ENCODE data around the gene MYLK. TPM values are rescaled to one million over a fixed set of nuclear protein-coding genes. Genes with fewer than 3 reads are reported as not detected.
"Not testable (repeated sequence)": the region's sequence is repeated elsewhere in the genome, so short reads cannot be mapped to it uniquely, and the experiment has no call there.

MYLK gene, protein sequence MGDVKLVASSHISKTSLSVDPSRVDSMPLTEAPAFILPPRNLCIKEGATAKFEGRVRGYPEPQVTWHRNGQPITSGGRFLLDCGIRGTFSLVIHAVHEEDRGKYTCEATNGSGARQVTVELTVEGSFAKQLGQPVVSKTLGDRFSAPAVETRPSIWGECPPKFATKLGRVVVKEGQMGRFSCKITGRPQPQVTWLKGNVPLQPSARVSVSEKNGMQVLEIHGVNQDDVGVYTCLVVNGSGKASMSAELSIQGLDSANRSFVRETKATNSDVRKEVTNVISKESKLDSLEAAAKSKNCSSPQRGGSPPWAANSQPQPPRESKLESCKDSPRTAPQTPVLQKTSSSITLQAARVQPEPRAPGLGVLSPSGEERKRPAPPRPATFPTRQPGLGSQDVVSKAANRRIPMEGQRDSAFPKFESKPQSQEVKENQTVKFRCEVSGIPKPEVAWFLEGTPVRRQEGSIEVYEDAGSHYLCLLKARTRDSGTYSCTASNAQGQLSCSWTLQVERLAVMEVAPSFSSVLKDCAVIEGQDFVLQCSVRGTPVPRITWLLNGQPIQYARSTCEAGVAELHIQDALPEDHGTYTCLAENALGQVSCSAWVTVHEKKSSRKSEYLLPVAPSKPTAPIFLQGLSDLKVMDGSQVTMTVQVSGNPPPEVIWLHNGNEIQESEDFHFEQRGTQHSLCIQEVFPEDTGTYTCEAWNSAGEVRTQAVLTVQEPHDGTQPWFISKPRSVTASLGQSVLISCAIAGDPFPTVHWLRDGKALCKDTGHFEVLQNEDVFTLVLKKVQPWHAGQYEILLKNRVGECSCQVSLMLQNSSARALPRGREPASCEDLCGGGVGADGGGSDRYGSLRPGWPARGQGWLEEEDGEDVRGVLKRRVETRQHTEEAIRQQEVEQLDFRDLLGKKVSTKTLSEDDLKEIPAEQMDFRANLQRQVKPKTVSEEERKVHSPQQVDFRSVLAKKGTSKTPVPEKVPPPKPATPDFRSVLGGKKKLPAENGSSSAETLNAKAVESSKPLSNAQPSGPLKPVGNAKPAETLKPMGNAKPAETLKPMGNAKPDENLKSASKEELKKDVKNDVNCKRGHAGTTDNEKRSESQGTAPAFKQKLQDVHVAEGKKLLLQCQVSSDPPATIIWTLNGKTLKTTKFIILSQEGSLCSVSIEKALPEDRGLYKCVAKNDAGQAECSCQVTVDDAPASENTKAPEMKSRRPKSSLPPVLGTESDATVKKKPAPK (N-terminal part only)
- polyA plus RNA-seq (2012; ENCODE audit: insufficient read depth, insufficient read length), result 5.2 TPM

DNA sequence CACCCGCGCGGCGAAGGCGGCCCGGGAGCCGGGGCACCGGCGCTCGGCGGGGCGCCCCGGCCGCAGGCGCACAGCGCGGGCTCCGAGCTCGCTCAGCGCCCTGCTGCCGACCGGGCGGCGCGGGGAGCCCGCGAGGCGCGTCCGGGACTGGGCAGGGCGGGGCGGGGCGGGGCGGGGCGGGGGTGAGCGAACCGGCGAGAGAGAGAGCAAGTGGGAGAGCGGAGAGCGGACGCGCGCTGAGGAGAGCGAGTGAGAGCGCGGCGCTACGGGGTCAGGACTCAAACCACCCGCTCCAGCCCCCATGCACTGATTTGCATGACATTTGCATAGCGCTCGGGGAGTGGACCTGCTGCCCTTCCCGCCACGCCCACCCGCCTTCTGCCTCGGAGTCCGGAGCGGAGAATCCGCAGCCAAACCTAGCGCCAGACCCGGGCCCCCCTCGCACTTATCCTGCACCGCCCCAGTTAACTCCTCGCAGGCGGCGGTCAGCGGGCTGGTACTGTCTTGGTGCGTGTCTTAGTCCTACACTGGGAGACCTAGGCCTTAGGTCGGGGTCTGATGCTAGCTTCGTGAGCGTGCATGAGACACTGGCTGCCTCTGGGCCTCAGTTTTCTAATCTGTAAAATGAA is at the start of gene MYLK:
Gene MYLK (minus strand): TSS at position 130 of the 629 bp plus-strand sequence. CDS start 90,491 bp downstream, outside the sequence.
- peak; percentile 79 for DNase-seq (ENCODE audit: low read depth, low spot score)
- H3K4me3 ChIP-seq (ENCODE audit: low read length), result peak within 1 kb of the TSS; percentile 53

DNA sequence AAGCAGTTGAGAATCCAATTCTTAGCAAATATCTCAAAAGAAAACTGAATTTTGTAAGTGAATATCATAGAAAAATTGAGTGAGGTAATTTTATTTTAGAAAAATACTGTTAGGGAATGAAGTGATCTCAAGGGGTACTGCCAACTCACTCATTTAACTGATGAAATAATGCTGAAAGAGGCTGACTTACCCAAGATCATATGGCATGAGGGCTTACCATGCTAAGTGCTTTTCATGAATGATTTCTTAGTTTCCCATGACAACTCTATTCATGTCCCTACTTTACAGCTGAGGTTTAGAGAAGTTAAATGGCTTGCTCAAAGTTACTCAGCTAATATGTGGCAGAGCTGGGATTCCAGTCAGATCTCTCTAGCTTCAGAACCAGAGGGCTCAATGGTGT is 46.3 kb upstream of the MYLK start:
- H3K4me3 ChIP-seq (ENCODE audit: low read length), result no peak overlapping the region
- DNase-seq (ENCODE audit: low read depth, low spot score), result no peak

DNA sequence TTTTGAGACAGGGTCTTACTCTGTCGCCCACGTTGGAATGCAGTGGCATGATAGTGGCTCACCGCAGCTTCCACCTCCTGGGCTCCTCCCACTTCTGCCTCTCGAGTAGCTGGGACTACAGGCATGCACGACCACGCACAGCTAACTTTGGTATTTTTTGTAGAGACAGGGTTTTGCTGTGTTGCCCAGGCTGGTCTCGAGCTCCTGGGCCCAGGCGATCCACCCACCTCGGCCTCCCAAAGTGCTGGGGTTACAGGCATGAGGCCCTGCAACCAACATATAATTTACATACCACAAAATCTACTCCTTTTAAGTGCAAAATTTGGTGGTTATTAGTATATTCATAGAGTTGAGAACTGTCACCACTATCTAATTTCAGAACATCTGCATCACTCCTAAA is 45.2 kb upstream of the MYLK start:
- H3K4me3 ChIP-seq (ENCODE audit: low read length), result no peak overlapping the region
- no peak for DNase-seq (ENCODE audit: low read depth, low spot score)

DNA sequence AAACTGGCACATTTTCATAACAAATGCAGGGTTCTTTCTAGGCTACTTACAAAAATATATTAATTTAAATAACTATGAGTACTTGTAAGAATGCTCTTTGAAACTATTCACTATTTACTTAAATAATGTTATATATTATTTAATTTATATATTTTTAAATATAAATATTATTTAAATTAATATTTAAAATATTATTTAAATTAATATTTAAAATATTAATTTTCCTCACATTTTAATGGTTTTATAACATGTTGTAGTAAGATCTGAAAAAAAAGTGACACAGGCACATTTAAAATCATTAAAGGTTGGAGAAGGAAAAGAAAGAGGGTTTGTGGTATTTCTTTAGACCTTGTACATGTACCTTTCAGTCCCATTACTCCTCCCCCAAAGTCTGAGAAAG is 42.3 kb upstream of the MYLK start:
- DNase-seq (ENCODE audit: low read depth, low spot score), result no peak

DNA sequence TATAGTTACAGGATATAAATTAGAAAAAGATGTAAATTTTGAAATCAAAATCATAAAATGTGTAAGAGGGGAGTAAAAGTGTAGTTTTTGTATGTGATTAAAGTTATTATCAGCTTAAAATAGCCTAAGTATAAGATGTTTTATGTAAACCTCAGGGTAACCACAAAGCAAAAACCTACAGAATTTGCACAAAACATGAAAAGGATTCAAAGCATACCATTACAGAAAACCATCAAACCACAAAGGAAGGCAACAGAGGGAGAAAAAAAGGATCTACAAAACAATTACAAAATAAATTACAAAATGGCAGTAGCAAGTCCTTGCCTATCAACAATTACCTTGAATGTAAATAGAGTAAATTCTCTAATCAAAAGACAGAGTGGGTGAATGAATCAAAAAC is 36.7 kb upstream of the MYLK start:
- peak; percentile 66 for DNase-seq (ENCODE audit: low read depth, low spot score)
- H3K4me3 ChIP-seq (ENCODE audit: low read length), result no peak overlapping the region

More for the DNA sequence above, 42.3 kb upstream of the MYLK start:
- H3K4me3 ChIP-seq (ENCODE audit: low read length), result no peak overlapping the region

DNA sequence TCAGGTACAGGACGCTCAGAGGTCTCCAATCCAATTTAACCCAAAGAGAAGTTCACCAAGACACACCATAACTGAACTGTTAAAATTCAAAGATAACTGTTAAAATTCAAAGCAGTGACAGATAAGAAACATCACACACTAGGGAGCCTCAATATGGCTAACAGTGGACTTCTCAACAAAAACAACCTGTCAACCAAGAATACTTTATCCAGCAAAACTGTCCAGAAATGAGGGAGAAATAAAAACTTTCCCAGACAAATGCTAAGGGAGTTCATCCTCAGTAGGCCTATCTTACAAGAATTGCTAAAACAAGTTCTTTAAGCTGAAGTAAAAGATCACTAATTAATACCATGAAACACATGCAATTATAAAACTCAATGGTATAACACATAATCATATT is 36.3 kb upstream of the MYLK start:
- DNase-seq (ENCODE audit: low read depth, low spot score), result no peak

DNA sequence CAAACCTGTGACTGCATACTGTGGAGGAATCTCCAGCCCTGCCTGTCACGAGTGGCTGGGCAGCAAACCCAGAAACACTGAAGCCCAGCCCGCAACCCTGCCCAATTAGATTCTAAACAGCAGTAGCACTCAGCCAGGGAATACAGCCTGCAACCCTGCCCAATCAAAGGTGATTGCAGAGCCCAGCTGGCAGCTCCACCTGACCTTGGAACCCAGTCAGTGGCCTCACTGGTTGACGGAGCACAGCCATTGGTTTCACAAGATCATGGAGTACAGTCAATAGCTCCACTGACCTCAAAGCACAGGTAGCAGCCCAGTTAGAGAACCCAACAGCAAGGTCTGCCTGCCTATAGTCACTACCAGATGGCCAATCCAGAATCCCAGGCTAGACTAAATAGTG is 35.2 kb upstream of the MYLK start:
- H3K4me3 ChIP-seq (ENCODE audit: low read length), result no peak overlapping the region
- no peak for DNase-seq (ENCODE audit: low read depth, low spot score)

More for the DNA sequence above, 36.3 kb upstream of the MYLK start:
- H3K4me3 ChIP-seq (ENCODE audit: low read length), result no peak overlapping the region

DNA sequence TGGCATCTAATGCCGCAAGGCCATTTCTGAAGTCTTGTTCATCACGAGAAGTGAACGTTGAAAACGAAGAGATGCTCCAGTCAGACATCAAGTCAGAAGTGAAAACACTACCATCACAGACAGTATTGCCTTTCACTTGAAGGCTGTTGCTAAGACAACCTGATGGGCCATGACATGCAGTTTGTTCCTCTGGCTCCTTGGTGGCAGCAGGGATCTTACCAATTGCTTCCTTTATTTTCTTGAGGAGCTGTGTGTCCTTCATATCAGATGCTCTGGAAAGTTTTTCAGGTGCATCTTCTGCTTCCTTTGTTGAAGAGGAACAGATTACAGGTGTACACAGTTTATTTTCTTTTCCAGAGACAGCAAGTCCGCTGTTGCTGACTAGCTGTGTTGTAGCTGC is 30.7 kb upstream of the MYLK start:
- no peak for DNase-seq (ENCODE audit: low read depth, low spot score)
- H3K4me3 ChIP-seq (ENCODE audit: low read length), result no peak overlapping the region

DNA sequence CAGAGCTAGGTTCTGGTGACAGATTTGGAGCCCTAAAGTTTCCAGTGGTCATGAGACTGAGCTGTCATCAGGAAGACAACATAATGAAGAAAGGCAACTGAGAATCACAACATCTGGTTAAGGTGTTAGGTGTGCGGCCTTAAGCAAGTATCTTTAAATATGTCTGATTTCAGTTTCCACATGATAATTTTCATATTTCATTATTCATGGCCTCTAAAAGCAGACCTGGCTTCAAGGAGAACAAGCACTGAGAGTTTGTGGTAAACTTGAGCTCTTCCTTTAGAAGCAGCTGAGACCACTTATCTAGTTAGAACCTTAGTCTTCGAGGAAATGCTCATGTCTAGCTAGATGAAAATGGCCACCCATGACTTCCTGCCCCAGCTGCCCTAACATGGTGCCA is 25.7 kb upstream of the MYLK start:
- H3K4me3 ChIP-seq (ENCODE audit: low read length), result no peak overlapping the region
- DNase-seq (ENCODE audit: low read depth, low spot score), result no peak

DNA sequence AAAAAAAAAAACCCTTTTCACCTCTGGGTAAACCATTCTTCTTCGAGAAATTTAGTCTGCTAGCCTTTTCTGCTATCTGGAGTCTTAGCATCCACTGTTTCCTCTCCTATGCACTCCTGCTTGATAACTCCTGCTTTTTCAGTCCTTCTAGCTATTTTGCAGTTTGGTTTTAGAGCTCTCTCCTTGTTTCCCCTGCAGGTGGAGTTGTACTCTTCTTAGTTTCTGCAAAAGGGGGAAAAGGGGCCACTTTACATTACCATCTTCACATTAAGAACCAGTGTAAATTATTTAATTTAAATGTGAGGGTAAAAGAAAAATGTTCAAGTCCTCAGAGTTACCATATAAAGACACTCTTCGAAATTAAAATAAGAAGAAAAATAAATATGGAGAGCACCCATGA is 23.6 kb upstream of the MYLK start:
- no peak overlapping the region for H3K4me3 ChIP-seq (ENCODE audit: low read length)
- no peak for DNase-seq (ENCODE audit: low read depth, low spot score)

DNA sequence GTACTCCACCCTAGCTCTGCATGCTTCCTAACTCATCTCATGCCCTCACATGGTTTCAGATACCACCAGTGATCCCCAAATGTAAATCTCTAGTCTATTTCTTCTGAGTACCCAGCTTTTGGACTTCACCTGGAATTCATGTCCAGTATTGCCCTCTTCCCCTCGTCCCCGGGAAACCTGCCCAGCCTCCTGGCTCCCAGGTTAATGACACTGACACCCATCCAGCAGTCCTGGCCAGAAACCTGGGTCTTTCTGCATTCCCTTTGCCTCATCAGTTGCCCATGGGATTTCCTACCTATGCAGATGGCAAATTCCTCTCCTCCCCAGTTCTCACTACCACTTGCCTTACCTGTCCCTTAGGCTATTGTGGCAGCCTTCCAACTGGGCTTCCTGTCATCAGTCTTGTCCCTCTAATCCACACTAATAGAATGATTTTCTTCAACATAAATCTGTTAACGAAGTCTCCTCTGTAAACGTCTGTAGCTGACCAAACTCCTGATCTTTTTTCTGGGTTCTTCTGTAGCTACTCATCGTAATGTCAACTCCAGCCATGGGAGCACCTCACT is 15.3 kb upstream of the MYLK start:
- no peak for DNase-seq (ENCODE audit: low read depth, low spot score)
- no peak overlapping the region for H3K4me3 ChIP-seq (ENCODE audit: low read length)

DNA sequence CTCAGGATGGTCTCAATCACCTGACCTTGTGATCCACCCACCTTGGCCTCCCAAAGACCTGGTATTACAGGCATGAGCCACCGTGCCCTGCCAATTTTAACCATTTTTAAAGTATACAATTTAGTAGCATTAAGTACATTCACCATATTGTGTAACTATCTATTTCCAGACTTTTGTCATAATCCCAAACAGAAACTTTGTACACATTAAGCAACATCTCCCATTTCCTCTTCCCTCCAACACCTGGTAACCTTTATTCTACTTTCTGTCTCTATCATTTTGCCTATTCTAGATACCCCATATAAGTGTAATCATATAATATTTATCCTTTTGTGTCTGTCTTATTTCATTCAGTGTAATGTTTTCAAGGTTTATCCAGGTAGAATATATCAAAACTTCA is 8.9 kb upstream of the MYLK start:
- DNase-seq (ENCODE audit: low read depth, low spot score), result no peak
- no peak overlapping the region for H3K4me3 ChIP-seq (ENCODE audit: low read length)

DNA sequence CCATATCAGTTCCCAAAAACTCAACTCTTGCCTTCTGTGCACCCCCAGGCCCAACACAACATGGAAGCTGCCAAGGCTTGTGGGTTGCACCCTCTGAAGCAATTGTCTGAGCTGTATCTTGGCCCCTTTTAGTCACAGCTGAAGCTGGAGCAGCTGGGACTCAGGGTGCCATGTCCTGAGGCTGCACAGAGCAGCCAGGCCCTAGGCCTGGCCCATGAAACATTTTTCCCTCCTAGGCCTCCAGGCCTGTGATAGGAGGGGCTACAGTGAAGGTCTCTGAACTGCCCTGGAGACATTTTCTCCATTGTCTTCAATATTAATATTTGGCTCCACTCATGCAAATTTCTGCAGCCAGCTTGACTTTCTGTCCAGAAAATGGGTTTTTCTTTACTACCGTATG is 8.1 kb upstream of the MYLK start:
- H3K4me3 ChIP-seq (ENCODE audit: low read length), result no peak overlapping the region
- DNase-seq (ENCODE audit: low read depth, low spot score), result no peak

DNA sequence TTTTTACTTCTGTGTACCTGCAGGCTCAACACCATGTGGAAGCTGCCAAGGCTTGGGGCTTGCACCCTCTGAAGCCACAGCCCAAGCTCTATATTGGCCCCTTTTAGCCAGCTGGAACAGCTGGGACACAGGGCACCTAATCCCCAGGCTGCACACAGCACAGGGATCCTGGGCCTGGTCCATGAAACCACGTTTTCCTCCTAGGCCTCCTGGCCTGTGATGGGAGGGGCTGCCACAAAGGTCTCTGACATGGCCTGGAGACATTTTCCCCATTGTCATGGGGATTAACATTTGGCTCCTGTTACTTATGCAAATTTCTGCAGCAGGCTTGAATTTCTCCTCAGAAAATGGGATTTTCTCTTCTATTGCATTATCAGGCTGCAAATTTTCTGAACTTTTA is 6.9 kb upstream of the MYLK start:
- H3K4me3 ChIP-seq (ENCODE audit: low read length); DNase-seq (ENCODE audit: low read depth, low spot score): not testable (repeated sequence)

DNA sequence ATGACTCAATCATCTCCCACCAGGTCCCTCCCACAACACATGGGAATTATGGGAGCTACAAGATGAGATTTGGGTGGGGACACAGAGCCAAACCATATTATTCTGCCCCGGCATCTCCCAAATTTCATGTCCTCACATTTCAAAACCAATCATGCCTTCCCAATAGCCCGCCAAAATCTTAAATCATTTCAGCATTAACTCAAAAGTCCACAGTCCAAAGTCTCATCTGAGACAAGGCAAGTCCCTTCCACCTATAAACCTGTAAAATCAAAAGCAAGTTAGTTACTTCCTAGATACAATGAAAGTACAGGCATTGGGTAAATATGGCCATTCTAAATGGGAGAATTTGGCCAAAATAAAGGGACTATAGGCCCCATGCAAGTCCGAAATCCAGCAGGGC is 6.0 kb upstream of the MYLK start:
- not testable (repeated sequence) for H3K4me3 ChIP-seq (ENCODE audit: low read length); DNase-seq (ENCODE audit: low read depth, low spot score)

DNA sequence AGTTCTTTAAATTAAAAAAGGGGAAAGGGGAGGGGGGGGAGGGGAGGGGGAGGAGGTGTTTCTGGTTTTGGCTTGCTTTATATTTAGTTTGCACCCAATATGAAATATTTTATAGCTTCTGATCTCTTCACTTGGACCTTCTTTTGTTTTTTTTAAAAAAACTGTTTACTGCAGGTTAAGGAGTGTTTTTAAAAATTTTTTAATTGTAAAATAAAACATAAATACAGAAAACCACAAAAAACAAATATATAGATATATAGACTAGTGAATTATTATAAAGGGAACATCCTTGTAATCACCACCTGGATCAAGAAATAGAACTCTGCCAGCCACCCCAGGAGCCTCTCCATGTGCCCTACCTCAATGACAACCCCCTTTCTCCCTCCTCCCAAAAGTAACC is 861 bp upstream of the MYLK start:
- DNase-seq (ENCODE audit: low read depth, low spot score), result no peak
- H3K4me3 ChIP-seq (ENCODE audit: low read length), result peak overlapping the region; percentile 53

DNA sequence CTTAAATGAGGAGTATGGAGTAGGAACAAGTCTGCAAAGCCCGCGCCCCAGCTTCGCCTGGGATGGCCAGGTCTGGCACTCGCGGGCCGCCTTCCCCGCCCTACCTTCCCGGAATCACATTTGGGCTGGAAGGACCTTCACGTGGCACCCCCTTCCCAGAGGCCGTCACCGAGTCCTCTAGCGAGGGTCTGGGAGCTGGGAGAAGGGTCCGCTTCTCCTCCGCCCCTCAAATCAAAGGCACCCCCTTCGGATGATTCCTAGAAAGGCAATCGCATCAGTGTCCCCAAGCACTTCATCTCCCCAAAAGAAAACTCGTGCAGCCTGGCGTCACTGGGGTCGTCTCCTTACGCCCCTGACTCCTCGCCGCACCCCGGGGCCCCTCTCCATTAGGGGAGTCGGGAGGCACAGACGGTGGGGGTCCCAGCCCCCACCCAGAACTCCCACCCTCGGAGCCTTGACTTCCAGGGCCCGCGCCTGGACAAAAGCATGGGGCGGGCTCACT is 380 bp downstream of the MYLK start:
- no peak for DNase-seq (ENCODE audit: low read depth, low spot score)
- peak overlapping the region; percentile 46 for H3K4me3 ChIP-seq (ENCODE audit: low read length)

DNA sequence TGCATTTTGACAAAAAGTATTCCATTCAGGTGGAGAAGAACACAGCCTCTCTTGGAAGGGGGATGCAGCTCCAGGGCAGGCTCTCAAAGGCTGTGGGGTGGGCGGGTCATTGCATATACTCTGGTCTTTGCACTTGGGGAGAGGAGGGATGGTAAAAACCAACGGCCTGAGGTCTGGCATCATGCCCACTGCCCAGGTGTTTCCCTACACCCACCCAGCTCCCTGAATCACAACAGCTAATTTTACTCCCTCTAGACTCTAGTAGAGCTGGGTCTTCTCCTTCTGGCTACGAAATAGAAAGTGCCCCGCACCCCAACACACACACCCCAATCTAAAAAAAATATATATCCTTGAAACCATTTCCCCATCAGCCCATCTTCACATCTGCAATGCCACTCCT is 1.0 kb downstream of the MYLK start:
- no peak for DNase-seq (ENCODE audit: low read depth, low spot score)
- no peak overlapping the region for H3K4me3 ChIP-seq (ENCODE audit: low read length)

DNA sequence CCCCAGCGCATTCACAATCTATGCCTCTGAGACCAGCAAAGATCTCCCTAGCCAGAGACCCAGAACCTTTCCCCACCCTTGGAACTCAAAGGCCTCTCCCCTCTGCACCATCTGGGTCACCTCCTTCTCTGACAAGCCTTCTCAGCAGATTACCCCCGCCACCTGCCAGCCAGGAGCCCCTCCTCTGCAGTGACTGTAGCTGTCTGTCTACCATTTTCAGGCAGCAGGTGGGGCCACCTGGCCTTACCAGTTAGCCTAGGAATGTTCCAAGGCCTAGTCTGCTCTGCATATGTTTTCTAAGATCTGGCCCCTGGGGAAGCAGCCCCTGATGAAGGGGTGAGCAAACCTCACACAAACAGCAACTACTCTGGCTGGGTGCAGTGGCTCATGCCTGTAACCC is 2.4 kb downstream of the MYLK start:
- H3K4me3 ChIP-seq (ENCODE audit: low read length), result no peak overlapping the region
- no peak for DNase-seq (ENCODE audit: low read depth, low spot score)
